Brain microvascular endothelial cell (primary cell): Measurements from ENCODE around the gene FHIP1B.

ENCODE experiments used
- DNase-seq: peaks from one replicate; pipeline ENCODE4 v3.0.0-alpha.2; 2020
- H3K27ac ChIP-seq: fragments of 250-450 bp; sonication (Bioruptor Pico); 2 replicates; pipeline ENCODE4 v1.5.1; 2020; ENCODE audit warnings: mild to moderate bottlenecking, moderate library complexity
- H3K27me3 ChIP-seq: fragments of 250-450 bp; sonication (Bioruptor Pico); replicated peaks from 2 replicates; pipeline ENCODE4 v1.5.1; 2020; ENCODE audit warnings: mild to moderate bottlenecking
- H3K36me3 ChIP-seq: fragments of 250-450 bp; sonication (Bioruptor Pico); replicated peaks from 2 replicates; pipeline ENCODE4 v1.5.1; 2020; ENCODE audit warnings: mild to moderate bottlenecking
- H3K4me3 ChIP-seq: 2 replicates; pipeline ENCODE4 v1.5.1; 2011; ENCODE audit warnings: low read depth, mild to moderate bottlenecking, control low read depth, low read length, moderate library complexity
- in situ Hi-C: cut with HindIII; loops from 2 replicates; pipeline ENCODE4 v1.10.0; 2017; ENCODE audit warnings: low sequenced_read_pairs, low pct_ligation_motif_present
- TF ChIP-seq, protein P1 (sequence below): IDR thresholded peaks from 2 replicates; pipeline ENCODE4 v1.5.1; 2011; ENCODE audit warnings: low read depth, mild to moderate bottlenecking, moderate library complexity, low read length, control low read depth, inconsistent platforms; ENCODE audit errors: missing control alignments

Gene FHIP1B

DNA sequence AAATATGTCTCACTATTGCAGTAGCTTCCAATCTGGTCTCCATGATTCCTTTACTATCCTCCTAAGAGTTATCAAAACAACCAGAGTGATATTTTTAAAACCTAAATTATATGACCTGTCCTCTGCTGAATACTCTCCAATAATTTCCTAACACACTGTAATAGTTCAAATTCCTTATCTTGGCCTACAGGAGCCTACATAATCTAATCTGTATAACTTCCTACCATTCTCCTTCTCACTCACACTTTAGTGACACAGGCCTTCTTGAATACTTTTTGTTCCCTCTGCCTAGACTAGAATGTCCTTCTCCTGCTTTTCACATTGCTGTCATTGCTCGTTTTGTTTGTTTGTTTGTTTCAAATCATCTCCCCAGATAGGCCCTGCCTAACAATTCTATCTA, 9.4 kb downstream of the FHIP1B start:
- DNase-seq: no peak
- TF ChIP-seq, protein P1, sequence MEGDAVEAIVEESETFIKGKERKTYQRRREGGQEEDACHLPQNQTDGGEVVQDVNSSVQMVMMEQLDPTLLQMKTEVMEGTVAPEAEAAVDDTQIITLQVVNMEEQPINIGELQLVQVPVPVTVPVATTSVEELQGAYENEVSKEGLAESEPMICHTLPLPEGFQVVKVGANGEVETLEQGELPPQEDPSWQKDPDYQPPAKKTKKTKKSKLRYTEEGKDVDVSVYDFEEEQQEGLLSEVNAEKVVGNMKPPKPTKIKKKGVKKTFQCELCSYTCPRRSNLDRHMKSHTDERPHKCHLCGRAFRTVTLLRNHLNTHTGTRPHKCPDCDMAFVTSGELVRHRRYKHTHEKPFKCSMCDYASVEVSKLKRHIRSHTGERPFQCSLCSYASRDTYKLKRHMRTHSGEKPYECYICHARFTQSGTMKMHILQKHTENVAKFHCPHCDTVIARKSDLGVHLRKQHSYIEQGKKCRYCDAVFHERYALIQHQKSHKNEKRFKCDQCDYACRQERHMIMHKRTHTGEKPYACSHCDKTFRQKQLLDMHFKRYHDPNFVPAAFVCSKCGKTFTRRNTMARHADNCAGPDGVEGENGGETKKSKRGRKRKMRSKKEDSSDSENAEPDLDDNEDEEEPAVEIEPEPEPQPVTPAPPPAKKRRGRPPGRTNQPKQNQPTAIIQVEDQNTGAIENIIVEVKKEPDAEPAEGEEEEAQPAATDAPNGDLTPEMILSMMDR: no peak
- Histone ChIP-seq H3K36me3 (peaks cover 18% of the 10 kb centered on the region), H3K27ac (no peak overlapping the region), H3K27me3 (no peaks in the 10 kb centered on the region), H3K4me3 (no peak overlapping the region)
- in situ Hi-C loops: no loop called here

DNA sequence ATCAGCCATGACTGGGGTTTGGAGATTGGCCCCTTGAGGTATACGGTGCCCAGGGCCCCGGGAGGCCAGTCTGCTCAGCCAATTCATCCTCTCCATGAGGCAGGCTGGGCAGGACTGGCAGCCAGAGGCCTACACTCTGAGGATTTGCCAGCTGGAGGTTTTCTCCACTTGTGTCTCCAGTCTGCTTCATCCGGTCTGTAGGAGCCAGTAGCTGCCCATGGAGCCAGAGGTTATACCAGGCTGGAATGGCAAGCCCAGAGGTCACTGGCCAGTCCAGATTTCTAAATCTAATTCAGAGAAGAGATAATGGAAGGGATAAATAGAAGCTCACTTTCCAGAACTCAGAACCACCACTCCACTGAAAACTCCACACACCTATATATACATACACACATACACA, 10.0 kb downstream of the FHIP1B start:
- no peaks in the 10 kb centered on the region for H3K27me3 ChIP-seq
- DNase-seq: no peak
- H3K27ac ChIP-seq: no peak overlapping the region
- TF ChIP-seq, protein P1: no peak
- peaks cover 18% of the 10 kb centered on the region for H3K36me3 ChIP-seq
- no peak overlapping the region for H3K4me3 ChIP-seq
- in situ Hi-C loops: no loop called here

DNA sequence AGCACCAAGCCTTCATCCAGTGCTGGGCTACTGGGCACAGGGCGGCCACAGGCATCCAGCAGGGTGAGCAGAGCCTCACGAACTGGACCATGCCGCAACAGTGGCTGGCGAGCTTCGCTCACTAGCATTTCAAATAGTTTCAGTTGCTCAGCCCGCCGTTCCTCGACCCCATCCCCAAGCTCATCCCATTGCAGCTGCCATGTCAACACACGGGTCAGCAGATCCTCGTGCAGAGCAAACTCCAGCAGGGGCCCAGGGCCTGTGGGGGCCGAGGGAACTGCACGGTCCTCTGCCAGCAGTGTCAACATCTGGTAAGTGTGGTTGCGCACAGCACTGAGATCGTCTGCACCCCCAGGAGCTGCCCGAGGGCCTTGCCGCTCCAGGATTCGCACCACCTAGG, 10.6 kb downstream of the FHIP1B start:
- Histone ChIP-seq H3K27me3 (no peaks in the 10 kb centered on the region), H3K36me3 (peaks cover 21% of the 10 kb centered on the region), H3K27ac (no peak overlapping the region), H3K4me3 (no peak overlapping the region)
- in situ Hi-C loops: no loop called here
- TF ChIP-seq, protein P1: no peak
- no peak for DNase-seq

DNA sequence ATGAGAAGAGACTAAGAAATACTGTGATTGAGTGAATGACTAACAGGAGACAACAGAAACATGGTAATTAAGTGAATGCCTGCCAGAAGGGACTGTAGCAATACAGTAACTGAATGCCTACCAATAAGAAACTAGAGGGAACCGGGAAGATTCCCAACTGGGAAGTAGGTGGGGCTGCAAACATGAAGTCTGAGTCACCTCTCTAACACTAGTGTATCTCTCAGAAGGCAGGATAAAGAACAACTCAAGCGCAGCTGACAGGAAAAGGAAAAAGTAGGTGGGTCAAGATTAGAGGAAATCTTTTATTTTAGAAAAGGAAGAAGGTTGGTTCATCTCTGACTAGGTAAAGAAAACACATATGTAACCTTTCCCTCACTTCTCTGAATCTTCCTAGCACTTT, 15.1 kb downstream of the FHIP1B start:
- peak; percentile 76 for DNase-seq
- Histone ChIP-seq H3K27me3 (no peaks in the 10 kb centered on the region), H3K4me3 (no peak overlapping the region), H3K36me3 (peaks cover 51% of the 10 kb centered on the region), H3K27ac (no peak overlapping the region)
- TF ChIP-seq, protein P1: no peak
- in situ Hi-C loops: no loop called here

DNA sequence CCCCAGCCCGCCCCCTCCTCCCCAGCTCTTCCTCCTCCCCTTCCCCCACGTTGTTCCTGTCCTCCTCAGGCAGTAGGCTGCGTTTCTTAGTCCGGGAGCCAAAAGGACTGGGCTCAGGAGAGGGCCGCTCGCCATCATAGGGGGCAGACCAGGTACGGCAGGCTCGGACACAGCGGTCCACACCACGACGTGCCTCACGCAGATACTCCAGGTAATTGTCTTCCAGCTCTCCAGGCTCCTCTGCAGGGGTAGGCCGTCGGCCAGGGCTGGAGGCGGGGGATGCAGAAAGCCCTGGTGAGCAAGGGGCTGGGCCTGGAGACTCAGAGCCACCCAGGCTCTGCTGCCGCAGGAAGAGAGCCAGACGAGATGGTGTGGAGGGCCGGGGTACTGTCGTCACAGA, 16.7 kb downstream of the FHIP1B start:
- TF ChIP-seq, protein P1: no peak
- in situ Hi-C loops: no loop called here
- DNase-seq: no peak

DNA sequence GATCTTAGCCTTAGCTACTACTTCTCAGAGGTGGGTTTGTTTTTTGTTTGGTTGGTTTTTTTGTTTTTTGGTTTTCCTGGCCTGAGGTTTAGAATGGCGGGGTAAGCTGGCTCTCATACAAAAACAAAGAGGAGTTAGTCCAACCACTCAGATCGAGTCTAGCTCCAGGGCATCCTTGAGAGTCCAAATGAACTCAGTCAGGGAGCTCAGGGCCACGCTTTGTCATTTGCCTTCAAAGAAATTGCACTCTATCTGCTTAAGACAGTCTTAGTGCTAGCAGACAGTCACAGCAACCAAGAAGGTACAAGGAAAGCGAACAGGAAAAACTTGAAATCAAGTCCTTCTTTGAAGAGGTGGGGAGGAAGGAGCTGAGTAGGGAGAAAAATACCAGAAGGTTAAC, 17.9 kb downstream of the FHIP1B start:
- in situ Hi-C loops: no loop called here
- TF ChIP-seq, protein P1: no peak
- Histone ChIP-seq H3K36me3 (peaks cover 45% of the 10 kb centered on the region), H3K27me3 (no peaks in the 10 kb centered on the region), H3K4me3 (no peak overlapping the region), H3K27ac (no peak overlapping the region)
- no peak for DNase-seq

More for the DNA sequence above, 16.7 kb downstream of the FHIP1B start:
- Histone ChIP-seq H3K27me3 (no peaks in the 10 kb centered on the region), H3K27ac (no peak overlapping the region), H3K4me3 (no peak overlapping the region), H3K36me3 (peaks cover 54% of the 10 kb centered on the region)
